Skeletal muscle tissue (tissue), 4 donors: Measurements from ENCODE around the gene SRPX. TPM values are rescaled to one million over a fixed set of nuclear protein-coding genes. Genes with fewer than 3 reads are reported as not detected.

Source experiments
- H3K27ac ChIP-seq: one replicate; pipeline ENCODE4 v1.7.0; 2013; ENCODE audit warnings: mild to moderate bottlenecking, low read depth, low read length, inconsistent platforms
- H3K27me3 ChIP-seq, 3 donors: one replicate each; pipeline ENCODE4 v1.7.0; 2013; ENCODE audit warnings: low read length in 3 of 3; ENCODE audit not compliant: control insufficient read depth in 3 of 3, insufficient read depth in 3 of 3
- H3K36me3 ChIP-seq, 3 donors: one replicate each; pipeline ENCODE4 v1.7.0; 2013; ENCODE audit warnings: low read length in 3 of 3; ENCODE audit not compliant: control insufficient read depth in 3 of 3, insufficient read depth in 3 of 3
- H3K4me1 ChIP-seq, 3 donors: one replicate each; pipeline ENCODE4 v1.7.0; 2013; ENCODE audit warnings: low read length in 3 of 3, mild to moderate bottlenecking in 3 of 3; ENCODE audit not compliant: control insufficient read depth in 3 of 3, insufficient read depth in 3 of 3
- H3K4me3 ChIP-seq, 3 donors: one replicate each; pipeline ENCODE4 v1.7.0; 2013; ENCODE audit warnings: low read length in 3 of 3
- H3K9ac ChIP-seq, 3 donors: one replicate each; pipeline ENCODE4 v1.7.0; 2013; ENCODE audit warnings: low read length in 3 of 3, mild to moderate bottlenecking in 3 of 3, moderate library complexity in 2 of 3, low read depth in 1 of 3
- H3K9me3 ChIP-seq, 3 donors: one replicate each; pipeline ENCODE4 v1.7.0; 2013; ENCODE audit warnings: low read length in 3 of 3; ENCODE audit not compliant: control insufficient read depth in 3 of 3
- total RNA-seq: library from RNA; depleted of rRNA; stranded (reverse); fragments of >200 nt; gene quantifications from one replicate; pipeline ENCODE4 v1.2.3, GENCODE V29; 2014
- donor health status: Osteomylitis.

SRPX gene
- total RNA-seq, 1 donor from 2014 or later, result 39.7 TPM

- H3K4me3 ChIP-seq, result no peak overlapping the region
- H3K36me3 ChIP-seq, result no peaks in the 10 kb centered on the region
- H3K27me3 ChIP-seq, result peaks cover 0 to 5% (median 0%) of the 10 kb centered on the region in 3 donors
- no peak overlapping the region for H3K9ac ChIP-seq
- H3K4me1 ChIP-seq, result no peaks in the 10 kb centered on the region
- H3K27ac ChIP-seq, result no peak overlapping the region
- H3K9me3 ChIP-seq, result no peaks in the 10 kb centered on the region
Measured at GRCh38 chrX:38149016-38149415, 71.7 kb downstream of the SRPX start.

GRCh38 chrX:38142610-38143009 is 78.1 kb downstream of the SRPX start:
- no peaks in the 10 kb centered on the region for H3K9me3 ChIP-seq
- H3K27me3 ChIP-seq, result no peaks in the 10 kb centered on the region
- H3K36me3 ChIP-seq, result no peaks in the 10 kb centered on the region
- no peak overlapping the region for H3K9ac ChIP-seq
- H3K27ac ChIP-seq, result no peak overlapping the region
- H3K4me3 ChIP-seq, result no peak overlapping the region
- no peaks in the 10 kb centered on the region for H3K4me1 ChIP-seq

GRCh38 chrX:38138900-38139299 is 81.8 kb downstream of the SRPX start:
- no peak overlapping the region for H3K4me3 ChIP-seq
- no peaks in the 10 kb centered on the region for H3K9me3 ChIP-seq
- no peak overlapping the region for H3K27ac ChIP-seq
- H3K27me3 ChIP-seq, result no peaks in the 10 kb centered on the region
- H3K9ac ChIP-seq, result no peak overlapping the region
- no peaks in the 10 kb centered on the region for H3K36me3 ChIP-seq
- no peaks in the 10 kb centered on the region for H3K4me1 ChIP-seq

- Histone ChIP-seq H3K27ac (no peak overlapping the region), H3K9ac (no peak overlapping the region), H3K36me3 (no peaks in the 10 kb centered on the region), H3K4me3 (no peak overlapping the region), H3K4me1 (no peaks in the 10 kb centered on the region), H3K27me3 (no peaks in the 10 kb centered on the region), H3K9me3 (no peaks in the 10 kb centered on the region)
Measured at GRCh38 chrX:38138157-38138891, 82.3 kb downstream of the SRPX start.

GRCh38 chrX:38129366-38129765 is 91.3 kb downstream of the SRPX start:
- H3K36me3 ChIP-seq, result no peaks in the 10 kb centered on the region
- H3K9ac ChIP-seq, result no peak overlapping the region
- H3K27ac ChIP-seq, result no peak overlapping the region
- no peaks in the 10 kb centered on the region for H3K9me3 ChIP-seq
- no peaks in the 10 kb centered on the region for H3K27me3 ChIP-seq
- no peak overlapping the region for H3K4me3 ChIP-seq
- no peaks in the 10 kb centered on the region for H3K4me1 ChIP-seq

- no peaks in the 10 kb centered on the region for H3K36me3 ChIP-seq
- H3K4me1 ChIP-seq, result no peaks in the 10 kb centered on the region
- no peak overlapping the region for H3K4me3 ChIP-seq
- H3K27ac ChIP-seq, result no peak overlapping the region
- no peaks in the 10 kb centered on the region for H3K27me3 ChIP-seq
- H3K9me3 ChIP-seq, result no peaks in the 10 kb centered on the region
- no peak overlapping the region for H3K9ac ChIP-seq
Measured at GRCh38 chrX:38127961-38128360, 92.7 kb downstream of the SRPX start.

- H3K36me3 ChIP-seq, result no peaks in the 10 kb centered on the region
- no peaks in the 10 kb centered on the region for H3K9me3 ChIP-seq
- no peak overlapping the region for H3K4me3 ChIP-seq
- H3K4me1 ChIP-seq, result no peaks in the 10 kb centered on the region
- no peak overlapping the region for H3K27ac ChIP-seq
- H3K9ac ChIP-seq, result no peak overlapping the region
- no peaks in the 10 kb centered on the region for H3K27me3 ChIP-seq
Measured at GRCh38 chrX:38126179-38126578, 94.5 kb downstream of the SRPX start.

GRCh38 chrX:38124000-38124399 is 96.7 kb downstream of the SRPX start:
- Histone ChIP-seq H3K4me3 (no peak overlapping the region), H3K9me3 (no peaks in the 10 kb centered on the region), H3K4me1 (no peaks in the 10 kb centered on the region), H3K36me3 (no peaks in the 10 kb centered on the region), H3K27ac (no peak overlapping the region), H3K9ac (no peak overlapping the region), H3K27me3 (no peaks in the 10 kb centered on the region)

GRCh38 chrX:38117485-38117884 is 103.2 kb downstream of the SRPX start:
- no peaks in the 10 kb centered on the region for H3K4me1 ChIP-seq
- H3K4me3 ChIP-seq, result no peak overlapping the region
- H3K9me3 ChIP-seq, result no peaks in the 10 kb centered on the region
- H3K9ac ChIP-seq, result no peak overlapping the region
- H3K36me3 ChIP-seq, result no peaks in the 10 kb centered on the region
- H3K27ac ChIP-seq, result no peak overlapping the region
- H3K27me3 ChIP-seq, result no peaks in the 10 kb centered on the region

- Histone ChIP-seq H3K27ac (no peak overlapping the region), H3K4me1 (no peaks in the 10 kb centered on the region), H3K9ac (no peak overlapping the region), H3K27me3 (no peaks in the 10 kb centered on the region), H3K36me3 (no peaks in the 10 kb centered on the region), H3K4me3 (no peak overlapping the region), H3K9me3 (no peaks in the 10 kb centered on the region)
Measured at GRCh38 chrX:38116706-38117105, 104.0 kb downstream of the SRPX start.
